ENCODE data around the gene PRKAR1B.

The PRKAR1B gene

DNA sequence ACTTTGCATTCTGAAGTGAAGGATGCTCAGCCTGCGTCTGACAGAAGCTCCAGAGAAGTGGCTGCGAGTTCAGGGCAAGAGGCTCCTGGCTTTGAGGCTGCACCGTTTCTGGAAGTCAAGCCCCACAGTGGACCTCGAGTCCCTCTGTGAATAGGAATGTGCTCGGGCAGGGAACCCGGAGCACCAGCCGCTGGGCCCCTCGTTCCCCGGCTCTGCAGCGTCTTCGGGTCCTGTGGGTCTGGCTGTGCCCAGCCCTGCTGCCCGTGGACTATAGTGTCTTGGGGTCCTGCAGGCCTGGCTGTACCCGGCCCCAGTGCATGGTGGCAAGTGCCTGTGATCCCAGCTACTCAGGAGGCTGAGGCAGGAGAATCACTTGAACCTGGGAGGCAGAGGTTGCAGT is 45.3 kb upstream of the PRKAR1B start:
- Mint-ChIP-seq H3K27me3 (ENCODE audit: low read depth, poor library complexity) (no peaks in the 10 kb centered on the region), H3K27ac (no peak overlapping the region), H3K36me3 (ENCODE audit: low read depth) (peaks cover 34% of the 10 kb centered on the region), H3K4me3 (no peak overlapping the region), H3K4me1 (peaks cover 22% of the 10 kb centered on the region), H3K9me3 (no peaks in the 10 kb centered on the region)
- no peak for DNase-seq
- TF ChIP-seq, protein P1, sequence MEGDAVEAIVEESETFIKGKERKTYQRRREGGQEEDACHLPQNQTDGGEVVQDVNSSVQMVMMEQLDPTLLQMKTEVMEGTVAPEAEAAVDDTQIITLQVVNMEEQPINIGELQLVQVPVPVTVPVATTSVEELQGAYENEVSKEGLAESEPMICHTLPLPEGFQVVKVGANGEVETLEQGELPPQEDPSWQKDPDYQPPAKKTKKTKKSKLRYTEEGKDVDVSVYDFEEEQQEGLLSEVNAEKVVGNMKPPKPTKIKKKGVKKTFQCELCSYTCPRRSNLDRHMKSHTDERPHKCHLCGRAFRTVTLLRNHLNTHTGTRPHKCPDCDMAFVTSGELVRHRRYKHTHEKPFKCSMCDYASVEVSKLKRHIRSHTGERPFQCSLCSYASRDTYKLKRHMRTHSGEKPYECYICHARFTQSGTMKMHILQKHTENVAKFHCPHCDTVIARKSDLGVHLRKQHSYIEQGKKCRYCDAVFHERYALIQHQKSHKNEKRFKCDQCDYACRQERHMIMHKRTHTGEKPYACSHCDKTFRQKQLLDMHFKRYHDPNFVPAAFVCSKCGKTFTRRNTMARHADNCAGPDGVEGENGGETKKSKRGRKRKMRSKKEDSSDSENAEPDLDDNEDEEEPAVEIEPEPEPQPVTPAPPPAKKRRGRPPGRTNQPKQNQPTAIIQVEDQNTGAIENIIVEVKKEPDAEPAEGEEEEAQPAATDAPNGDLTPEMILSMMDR (IDR thresholded peaks at IDR 0.05) = no peak

- Mint-ChIP-seq H3K9me3 (no peaks in the 10 kb centered on the region), H3K4me1 (peaks cover 25% of the 10 kb centered on the region), H3K27me3 (ENCODE audit: low read depth, poor library complexity) (no peaks in the 10 kb centered on the region), H3K4me3 (no peak overlapping the region), H3K36me3 (ENCODE audit: low read depth) (peaks cover 34% of the 10 kb centered on the region), H3K27ac (no peak overlapping the region)
- TF ChIP-seq, protein P1 (IDR thresholded peaks at IDR 0.05) = no peak
- no peak for DNase-seq
Measured at GRCh38 chr7:772005-772294, 44.9 kb upstream of the PRKAR1B start.

GRCh38 chr7:771234-772004 is 44.3 kb upstream of the PRKAR1B start:
- Mint-ChIP-seq H3K36me3 (ENCODE audit: low read depth) (peaks cover 35% of the 10 kb centered on the region), H3K27me3 (ENCODE audit: low read depth, poor library complexity) (no peaks in the 10 kb centered on the region), H3K27ac (no peak overlapping the region), H3K9me3 (no peaks in the 10 kb centered on the region), H3K4me1 (peaks cover 25% of the 10 kb centered on the region), H3K4me3 (no peak overlapping the region)
- TF ChIP-seq, protein P1 (IDR thresholded peaks at IDR 0.05) = no peak
- DNase-seq = no peak

DNA sequence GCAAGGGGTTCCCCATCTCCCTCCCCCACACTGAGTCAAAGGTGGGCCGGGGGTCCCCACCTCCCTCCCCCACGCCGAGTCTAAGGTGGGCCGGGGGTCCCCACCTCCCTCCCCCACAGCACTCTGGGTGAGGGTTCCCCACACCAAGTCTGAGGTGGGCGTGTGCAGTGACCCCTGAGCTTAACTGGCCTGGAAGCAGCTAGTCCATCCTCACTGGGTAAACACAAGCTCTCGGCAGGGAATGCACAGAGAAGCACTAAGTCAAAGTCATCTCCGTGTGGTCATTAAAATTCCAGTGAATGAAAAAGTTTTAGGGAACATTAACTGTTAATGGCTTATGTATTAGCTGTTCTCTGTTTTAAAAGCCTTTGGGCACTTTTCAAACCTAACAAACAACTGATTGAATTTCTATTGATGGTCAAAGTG is 43.7 kb upstream of the PRKAR1B start:
- no peak overlapping the region for H3K27ac Mint-ChIP-seq
- TF ChIP-seq, protein P1 (IDR thresholded peaks at IDR 0.05) = no peak
- no peak for DNase-seq
- no peak overlapping the region for H3K4me3 Mint-ChIP-seq
- H3K9me3 Mint-ChIP-seq = no peaks in the 10 kb centered on the region
- H3K4me1 Mint-ChIP-seq = peaks cover 25% of the 10 kb centered on the region
- no peaks in the 10 kb centered on the region for H3K27me3 Mint-ChIP-seq (ENCODE audit: low read depth, poor library complexity)
- peaks cover 36% of the 10 kb centered on the region for H3K36me3 Mint-ChIP-seq (ENCODE audit: low read depth)

DNA sequence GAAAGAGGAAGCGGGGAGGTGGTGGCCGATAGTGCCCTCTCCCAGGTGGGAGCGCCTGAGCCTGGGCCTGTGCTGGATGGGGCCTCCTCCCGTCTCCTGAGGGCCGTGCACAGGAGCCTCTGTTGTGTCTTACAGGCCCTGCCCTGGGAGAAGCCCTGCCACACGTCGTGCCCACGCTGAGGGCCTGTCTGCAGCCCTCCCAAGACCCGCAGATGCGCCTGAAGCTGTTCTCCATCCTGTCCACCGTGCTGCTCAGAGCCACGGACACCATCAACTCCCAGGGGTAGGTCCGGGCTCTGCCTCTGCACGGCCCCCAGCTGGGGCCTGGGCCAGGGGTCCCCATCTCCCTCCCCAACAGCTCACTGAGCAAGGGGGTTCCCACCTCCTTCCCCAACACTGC is 43.3 kb upstream of the PRKAR1B start:
- TF ChIP-seq, protein P1 (IDR thresholded peaks at IDR 0.05) = no peak
- Mint-ChIP-seq H3K4me1 (peaks cover 26% of the 10 kb centered on the region), H3K27ac (no peak overlapping the region), H3K9me3 (no peaks in the 10 kb centered on the region), H3K36me3 (ENCODE audit: low read depth) (peaks cover 36% of the 10 kb centered on the region), H3K27me3 (ENCODE audit: low read depth, poor library complexity) (peaks cover 3% of the 10 kb centered on the region), H3K4me3 (no peak overlapping the region)
- DNase-seq = no peak

- Mint-ChIP-seq H3K36me3 (ENCODE audit: low read depth) (peaks cover 40% of the 10 kb centered on the region), H3K27me3 (ENCODE audit: low read depth, poor library complexity) (peaks cover 3% of the 10 kb centered on the region), H3K27ac (no peak overlapping the region), H3K4me1 (peaks cover 29% of the 10 kb centered on the region), H3K9me3 (no peaks in the 10 kb centered on the region), H3K4me3 (no peak overlapping the region)
- peak; percentile 49 for DNase-seq
- TF ChIP-seq, protein P1 (IDR thresholded peaks at IDR 0.05) = peak; percentile 21
Measured at GRCh38 chr7:768881-769504, 41.9 kb upstream of the PRKAR1B start.
